AG09319 (cell line): Measurements from ENCODE around the gene BAZ1B.
"Not testable (repeated sequence)": the region's sequence is repeated elsewhere in the genome, so short reads cannot be mapped to it uniquely, and the experiment has no call there.

Source experiments
- DNase-seq: peaks from one replicate; pipeline ENCODE4 v3.0.0-alpha.2; 2010; ENCODE audit warnings: low read depth; ENCODE audit errors: extremely low read depth
- CTCF ChIP-seq: IDR thresholded peaks from 2 replicates; pipeline ENCODE4 v1.5.1; 2011; ENCODE audit warnings: low read depth, mild to moderate bottlenecking, inconsistent platforms, low read length, moderate library complexity

Gene BAZ1B

GRCh38 chr7:73533742-73534141, 11.6 kb upstream of the BAZ1B start:
- DNase-seq = no peak
- TF ChIP-seq CTCF = no peak

GRCh38 chr7:73532224-73532623, 10.1 kb upstream of the BAZ1B start:
- no peak for DNase-seq

GRCh38 chr7:73530800-73531199, 8.7 kb upstream of the BAZ1B start:
- DNase-seq = no peak
- no peak for TF ChIP-seq CTCF

More at GRCh38 chr7:73532224-73532623, 10.1 kb upstream of the BAZ1B start:
- no peak for TF ChIP-seq CTCF

GRCh38 chr7:73526896-73527821, 5.1 kb upstream of the BAZ1B start:
- TF ChIP-seq CTCF = no peak
- no peak for DNase-seq

GRCh38 chr7:73526158-73526494, 4.0 kb upstream of the BAZ1B start:
- not testable (repeated sequence) for DNase-seq

GRCh38 chr7:73521636-73522104, 423 bp downstream of the BAZ1B start:
- no peak for TF ChIP-seq CTCF
- no peak for DNase-seq

- no peak for DNase-seq
Measured at GRCh38 chr7:73520673-73521635, 1.1 kb downstream of the BAZ1B start.

More at GRCh38 chr7:73520673-73521635, 1.1 kb downstream of the BAZ1B start:
- TF ChIP-seq CTCF = no peak
